ENCODE data around the gene TMEM208.

Gene TMEM208

DNA sequence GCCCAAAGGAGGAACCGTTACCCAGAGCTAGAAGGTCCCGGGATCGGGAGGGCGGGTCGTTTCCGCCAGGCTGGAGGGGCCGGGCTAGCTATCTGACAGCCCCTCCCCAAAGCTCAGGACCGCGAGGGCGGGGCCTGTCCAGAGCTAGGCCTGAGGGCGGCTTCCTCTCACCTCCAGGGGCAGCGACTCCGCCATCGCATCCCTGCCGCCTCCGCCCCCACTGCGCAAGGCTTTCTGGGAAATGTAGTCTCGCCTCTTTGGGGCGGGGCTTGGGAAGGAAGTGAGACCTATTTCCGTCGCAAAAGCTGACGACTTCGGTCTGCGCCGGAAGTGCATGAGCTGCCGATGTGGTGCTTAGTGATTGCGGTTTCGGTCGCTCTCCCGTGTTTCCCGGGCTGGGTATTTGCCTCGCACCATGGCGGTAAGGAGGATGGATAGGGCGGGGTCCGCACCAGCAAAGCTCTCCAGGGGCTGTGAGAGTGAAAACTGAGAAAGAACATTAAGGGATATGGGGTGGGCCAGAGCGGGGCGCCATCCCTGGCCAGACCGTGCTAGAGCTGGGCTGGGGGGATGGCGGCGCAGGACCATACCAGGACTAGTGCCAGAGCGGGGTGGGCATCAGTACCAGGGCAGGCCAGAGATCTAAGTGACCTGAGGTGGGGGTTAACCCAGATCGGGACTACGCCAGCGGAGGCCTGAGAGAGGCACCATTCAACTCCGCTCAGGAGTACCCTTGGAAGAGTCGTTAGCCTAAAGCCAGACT, at the start of gene TMEM208:
TMEM208 (plus strand) TSS at position 327 of the 763 bp plus-strand sequence; CDS start at position 416, 89 bp downstream.
- DNase-seq: peak; percentile 94

DNA sequence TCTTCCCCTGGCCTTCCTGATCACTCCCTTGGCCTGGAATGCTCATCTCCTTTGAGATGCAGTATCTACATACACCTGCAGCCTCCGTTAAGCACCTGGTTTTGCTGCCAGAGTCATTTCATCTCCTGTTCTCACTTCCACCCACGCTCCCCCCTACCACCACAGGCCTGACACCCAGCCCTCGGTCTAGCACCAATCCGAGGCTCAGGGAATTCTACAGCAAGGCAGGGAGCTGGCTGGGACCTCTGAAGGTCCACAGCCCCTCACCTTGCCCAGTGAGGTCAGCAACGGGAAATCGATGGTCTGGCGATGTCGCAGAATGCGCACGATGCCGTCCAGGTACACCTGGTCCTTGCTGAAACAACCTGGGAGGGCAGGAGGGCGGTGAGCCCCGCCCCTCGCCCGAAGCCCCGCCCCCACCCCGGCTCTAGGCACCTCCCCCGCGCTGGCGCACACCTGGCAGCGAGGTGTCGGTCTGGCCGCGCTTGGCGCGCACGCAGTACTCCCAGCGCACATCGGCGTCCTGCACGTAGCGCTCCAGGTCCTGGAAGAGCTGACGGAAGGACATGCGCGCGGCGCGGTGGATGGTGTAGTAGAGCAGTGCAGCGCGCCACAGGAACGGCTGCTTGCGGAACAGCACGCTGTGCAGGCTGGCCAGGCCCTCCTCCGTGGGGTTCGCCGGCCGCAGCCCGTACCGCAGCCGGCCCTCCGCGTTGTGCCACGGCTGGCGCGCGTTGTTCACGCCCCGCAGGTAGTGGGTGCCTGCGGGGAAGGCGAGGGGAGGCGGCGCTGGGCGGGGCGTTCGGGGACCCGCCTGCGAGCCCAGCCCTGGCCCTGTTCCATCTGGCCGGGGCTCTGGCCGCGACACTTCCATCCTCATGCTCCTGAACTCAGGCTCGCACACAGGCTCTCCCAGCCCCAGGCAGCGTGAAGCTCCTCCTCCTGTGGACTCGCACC, 48.9 kb upstream of the TMEM208 start:
- DNase-seq: no peak

DNA sequence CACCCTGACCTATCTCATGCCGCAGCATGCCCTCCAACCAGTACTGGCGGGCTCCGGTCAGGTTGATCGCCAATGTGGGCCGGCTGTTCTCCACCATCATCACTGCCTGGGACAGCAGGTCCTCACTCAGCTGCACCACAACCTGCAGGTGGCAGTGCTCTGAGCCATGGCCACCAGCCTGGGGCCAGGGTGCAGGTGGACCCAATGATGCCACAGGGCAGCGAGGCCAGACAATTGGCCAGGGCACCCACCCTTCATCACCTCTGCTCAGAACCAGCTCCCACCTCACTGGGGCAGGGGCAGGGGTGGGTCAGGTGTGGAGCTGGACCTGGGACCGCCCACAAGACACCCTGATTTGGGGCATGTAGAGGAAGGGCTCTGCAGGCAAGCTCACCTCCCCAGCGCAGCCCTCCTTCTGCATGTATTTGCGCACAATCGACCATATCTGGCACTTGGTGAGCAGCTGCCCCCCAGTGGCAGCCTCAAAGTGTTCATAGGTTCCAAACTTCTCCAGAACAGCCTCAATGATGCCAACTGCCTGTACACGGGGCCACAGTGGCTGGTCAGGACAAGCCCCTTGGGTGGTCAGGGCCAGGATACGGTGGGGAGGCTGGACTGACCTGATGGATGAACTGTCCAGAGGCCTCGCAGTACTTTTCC, 47.4 kb upstream of the TMEM208 start:
- no peak for DNase-seq

DNA sequence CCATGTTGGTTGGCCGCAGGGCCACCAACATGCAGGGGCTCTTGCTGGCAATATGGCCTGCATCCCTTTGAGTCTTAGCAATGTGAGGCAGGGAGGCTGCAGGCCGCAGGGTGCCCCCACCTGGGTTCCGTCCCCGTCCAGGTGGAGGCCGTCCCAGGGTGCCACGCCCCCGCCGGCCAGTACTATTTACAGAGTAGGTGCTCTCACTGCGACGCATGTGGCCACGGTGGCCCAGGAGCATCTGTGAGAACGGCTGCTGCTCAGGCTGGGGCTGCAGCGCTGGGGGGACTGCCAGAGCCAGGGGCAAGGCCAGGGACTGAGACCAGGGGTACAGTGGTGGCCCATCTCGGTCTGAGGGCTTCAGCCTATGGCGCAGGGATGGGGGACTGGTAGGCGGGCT, 46.8 kb upstream of the TMEM208 start:
- DNase-seq: no peak

DNA sequence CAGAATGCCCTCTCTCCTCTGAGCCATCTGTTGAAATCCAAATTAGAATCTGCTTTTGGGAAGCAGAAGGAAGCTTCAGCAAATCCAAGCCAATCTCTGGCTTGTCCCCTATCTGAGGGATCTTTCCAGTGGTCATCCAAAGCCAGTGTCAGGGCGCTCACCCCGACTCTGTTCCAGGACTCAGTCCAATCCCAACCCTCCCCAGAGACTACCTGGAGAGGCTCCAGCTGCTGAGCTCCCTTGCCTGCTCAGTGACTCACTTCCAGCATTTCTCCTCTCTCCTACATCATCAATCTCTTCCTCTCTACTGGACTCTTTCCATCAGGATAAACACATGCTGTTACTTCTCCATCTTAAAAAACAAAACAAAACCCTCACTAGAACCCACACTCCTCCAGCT, 45.6 kb upstream of the TMEM208 start:
- DNase-seq: no peak

DNA sequence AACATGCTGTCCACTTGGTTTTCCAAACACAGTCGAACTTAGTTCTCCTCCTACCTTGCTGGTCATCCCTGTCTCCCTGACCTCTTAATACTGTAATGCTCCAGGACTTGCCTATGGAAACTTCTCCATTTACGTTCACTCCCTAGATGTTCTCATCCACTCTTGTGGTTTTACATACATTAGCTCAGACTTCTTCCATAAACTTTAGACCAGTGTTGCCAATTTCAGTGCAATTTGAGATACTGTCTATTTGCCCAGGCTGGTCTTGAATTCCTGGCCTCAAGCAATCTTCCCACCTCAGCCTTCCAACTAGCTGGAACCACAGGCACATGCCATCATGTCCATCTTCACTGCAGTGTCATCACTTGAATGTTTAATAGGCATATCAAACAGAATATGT, 44.6 kb upstream of the TMEM208 start:
- no peak for DNase-seq

DNA sequence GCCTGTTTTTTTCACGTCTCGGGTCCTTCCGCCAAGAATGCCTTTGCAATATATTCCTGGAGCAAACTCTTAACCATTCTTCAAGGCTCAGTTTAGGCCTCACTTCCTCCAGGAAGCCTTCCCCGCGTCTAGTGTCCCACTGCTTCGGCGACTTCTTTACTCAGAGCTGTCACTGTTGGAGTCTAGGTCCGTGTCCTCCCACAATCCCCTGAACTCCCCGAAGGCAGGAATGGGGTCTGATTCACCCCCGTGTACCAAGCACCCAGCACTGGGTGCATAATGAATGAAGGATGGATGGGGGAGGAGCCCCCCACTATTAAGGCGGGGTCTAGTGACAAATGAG, 43.7 kb upstream of the TMEM208 start:
- DNase-seq: no peak

DNA sequence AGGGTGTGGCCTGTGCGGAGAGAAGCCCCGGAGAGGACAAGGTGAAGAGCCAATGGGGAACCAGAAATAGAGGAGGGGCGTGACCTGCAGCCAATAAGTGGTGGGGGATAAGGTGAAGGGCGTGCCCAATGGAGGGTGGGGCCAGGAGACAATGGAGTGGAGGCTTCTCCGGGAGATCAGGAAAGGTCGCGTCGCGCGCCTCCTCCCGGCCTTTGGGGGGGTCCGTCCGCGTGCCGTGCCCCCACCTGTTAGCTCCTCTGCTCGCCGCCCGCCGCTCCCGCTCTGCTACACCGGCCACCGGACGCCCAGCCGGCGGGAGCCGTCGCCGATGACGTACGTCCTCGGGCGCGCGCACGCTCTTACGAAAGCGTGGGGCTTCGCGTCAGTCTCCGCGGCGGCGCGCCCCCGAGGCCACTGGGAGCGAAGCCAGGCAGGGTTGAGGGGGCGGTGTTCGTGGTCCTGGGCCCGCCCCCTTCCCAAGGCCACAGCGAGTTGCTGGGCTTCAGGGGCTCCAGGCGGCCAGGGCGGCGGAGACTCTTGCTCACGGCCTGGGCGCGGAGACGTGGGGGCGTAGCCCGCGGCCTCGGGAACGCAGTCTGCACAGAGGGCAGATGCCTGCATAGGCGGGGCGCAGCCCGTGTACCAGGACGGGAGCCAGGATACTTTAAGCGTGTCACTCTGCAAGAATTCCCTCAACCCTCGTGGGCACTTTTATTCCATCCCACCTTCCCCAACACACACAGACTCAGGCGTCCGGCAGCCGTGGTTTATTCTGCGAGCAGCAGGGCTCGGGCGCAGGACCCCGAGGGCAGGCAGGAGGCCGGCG, 43.1 kb upstream of the TMEM208 start, which contains the start of gene MATCAP1:
MATCAP1 (minus strand) TSS at position 337 of the 826 bp plus-strand sequence. CDS start 3,353 bp downstream, outside the sequence.
- peak; percentile 82 for DNase-seq

DNA sequence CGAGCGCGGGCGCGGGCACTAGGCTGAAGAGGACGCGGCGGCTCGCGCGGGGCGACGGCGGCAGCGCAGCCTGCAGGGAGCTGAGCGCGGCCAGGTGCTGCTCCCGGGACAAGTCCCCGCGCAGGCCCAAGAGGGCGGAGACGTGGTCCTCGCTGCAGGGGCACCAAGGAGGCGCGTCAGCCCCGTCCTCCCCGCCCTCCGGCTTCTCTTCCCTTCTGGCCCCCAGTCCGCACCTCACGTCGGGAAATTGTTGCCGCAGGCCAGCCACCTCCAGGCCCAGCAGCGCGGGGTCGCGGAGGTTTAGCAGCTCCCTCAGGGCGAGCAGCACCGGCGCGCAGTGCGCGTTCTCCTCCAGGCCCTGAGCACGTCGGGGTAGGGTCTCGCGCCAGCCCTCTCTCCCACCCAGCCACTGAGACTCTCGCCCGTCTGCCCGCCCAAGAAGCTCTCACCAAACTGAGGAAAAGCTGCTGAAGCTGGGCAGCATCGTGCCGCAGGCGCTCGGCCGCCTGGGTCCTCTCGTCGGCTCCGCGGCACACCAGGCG, 42.4 kb upstream of the TMEM208 start:
- DNase-seq: no peak

DNA sequence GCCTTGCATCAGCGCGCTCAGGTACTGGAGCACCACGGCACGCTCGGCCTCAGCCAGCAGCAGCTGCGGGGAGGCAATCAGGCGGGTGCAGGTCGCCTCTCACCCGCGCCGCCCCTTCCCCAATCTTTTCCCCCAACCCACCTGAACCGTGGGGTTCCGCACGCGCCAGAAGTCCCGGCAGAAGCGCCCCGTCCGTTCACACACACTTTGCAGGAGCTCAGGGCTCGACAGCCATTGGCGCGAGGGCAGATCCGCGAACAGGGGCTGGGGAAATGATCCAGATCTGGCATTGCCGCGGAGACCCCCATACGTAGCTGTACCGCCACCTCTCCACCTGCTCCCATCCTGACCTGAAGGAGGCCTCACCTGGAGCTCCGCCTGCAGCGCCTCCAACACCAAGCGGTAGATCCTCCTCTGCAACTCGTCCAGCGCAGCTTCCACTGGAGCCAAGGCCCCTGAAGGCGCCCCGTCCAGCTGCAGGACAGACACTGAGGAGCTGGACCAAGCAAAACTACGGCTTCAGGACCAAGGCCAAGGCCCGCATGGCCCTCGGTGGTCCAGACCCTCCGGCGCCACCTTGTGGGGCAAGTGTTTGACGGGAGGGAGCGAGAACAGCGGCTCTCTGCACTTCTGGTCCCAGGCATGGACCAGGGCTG, 41.8 kb upstream of the TMEM208 start:
- DNase-seq: peak; percentile 23

DNA sequence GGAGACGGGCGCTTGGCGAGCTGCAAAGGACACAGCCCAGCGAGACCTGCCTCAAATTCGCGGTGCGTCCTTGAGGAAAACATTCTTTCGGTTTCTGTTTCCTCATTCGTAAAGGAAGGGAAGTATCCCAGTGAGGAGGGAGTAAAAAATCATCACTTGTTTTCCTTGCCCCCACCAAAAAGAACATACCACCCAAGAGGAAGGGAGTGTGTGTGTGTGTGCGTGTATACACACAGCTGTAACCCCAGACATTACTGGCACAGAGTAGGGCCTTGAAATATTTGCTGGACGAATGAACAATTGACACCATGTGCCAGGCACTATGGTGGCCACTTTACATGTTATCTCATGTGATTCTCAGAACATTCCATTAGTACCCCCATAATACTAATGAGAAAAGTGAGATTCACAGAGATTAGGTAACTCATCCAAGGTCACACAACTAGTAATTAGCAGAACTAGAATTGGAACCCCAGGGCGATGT, 41.2 kb upstream of the TMEM208 start:
- no peak for DNase-seq

DNA sequence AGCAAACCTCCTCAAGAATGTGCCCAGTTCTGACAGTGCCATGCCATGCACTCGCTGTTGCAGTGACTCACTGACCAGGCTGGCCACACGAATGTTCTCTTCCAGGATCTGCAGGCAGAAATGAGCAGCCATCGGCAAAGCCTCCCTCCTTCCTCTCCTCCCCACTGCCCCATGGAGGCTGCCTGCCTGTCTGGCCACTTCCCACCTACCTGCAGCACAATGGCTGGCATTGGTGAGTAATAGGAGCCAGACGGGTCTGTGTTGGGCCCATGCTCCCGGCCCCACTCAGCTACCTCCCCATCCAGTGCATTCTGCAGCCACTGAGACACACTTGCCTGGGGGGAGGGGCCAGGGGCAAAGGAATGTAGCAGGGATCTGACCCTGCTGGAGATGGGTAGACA, 40.4 kb upstream of the TMEM208 start:
- DNase-seq: no peak

DNA sequence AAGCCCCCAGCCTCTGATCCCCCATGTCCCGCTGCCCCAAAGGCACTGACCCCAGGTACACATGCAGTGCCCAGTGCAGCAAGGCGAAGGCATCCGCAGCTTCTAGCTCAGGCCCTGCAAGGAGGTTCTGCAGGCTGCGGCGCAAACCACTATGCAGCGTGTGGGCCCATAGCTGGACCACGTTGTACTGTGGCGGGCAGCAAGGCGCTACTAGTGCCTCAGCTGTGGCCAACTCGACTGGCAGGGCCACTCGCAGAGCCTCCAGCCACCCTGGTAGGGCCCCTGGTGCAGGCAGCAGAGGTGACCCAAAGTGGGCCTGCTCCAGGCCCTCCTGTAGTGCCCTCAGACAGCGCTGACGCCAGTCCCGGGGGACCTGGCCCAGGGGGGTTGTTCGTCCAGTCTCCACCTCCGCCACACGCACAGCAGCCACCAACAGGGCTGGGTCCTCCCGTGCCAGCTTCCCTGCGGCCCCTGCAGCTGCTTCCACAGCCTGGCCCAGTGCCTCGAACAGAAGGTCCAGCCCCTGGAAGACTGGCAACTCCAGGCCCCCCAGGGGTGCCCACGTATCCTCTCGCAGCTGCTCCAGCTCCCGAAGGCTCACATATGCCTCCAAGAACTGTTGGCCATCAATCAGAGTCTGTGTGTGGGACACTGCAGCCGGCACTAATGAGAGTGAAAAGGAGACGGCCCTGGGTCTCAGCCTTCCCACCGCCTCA, 39.6 kb upstream of the TMEM208 start:
- no peak for DNase-seq

DNA sequence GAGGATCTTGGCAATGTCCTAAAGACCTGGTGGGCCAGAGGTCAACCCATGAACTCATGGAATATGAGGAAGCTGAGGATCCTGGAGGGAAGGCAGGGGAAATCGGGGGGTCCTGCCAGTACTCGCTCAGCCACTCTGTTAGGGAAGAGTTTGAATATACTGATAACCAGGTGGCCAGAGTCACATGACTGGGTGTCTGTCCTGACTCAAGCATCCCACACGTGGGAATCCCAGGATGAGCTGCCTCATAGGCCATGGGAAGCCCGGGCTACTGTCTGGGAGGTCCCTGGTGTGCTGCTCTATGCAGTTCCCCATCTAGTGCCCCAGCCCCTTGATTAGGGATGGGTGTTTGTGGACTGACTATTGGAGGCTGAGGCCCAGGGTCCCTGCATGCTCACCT, 38.6 kb upstream of the TMEM208 start:
- no peak for DNase-seq

DNA sequence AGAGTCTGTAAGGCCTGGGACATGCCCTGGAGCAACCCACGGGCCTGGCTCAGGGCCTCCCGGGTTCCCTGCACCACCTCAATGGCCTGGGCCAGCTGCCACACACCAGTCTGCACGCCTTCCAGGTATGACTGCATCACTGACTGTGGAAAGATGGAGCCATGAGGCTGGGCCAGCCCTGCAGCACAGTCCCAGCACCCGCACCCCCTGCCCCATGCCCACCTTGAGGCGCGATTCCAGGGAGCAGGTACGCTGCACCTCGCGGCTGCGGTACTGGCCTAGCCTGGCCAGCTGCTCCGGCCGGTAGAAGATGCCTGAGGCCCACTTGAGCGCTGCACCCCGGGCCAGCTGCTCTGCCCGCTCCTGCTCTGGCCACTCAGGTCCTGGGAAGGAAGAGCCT, 38.1 kb upstream of the TMEM208 start:
- DNase-seq: no peak

DNA sequence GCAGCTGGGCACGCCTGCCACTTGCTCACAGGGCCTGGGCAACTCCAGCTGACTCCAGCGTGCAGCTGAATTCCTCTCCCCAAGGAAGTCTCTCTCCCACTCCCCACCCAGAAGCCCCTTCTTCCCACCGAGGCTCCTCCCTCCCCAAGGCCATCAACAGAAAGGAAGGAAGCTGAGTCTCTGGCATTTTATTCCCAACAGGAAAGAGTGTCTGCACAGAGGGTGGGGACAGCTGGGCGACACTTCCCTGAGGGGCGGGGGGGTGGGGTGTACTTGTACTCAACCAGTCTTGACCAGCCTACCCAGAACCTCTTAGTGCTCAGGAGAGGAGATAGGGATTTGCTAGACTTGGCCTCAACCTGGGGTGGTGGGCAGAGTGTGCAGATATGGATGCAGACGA, 36.9 kb upstream of the TMEM208 start, which contains the start of gene EXOC3L1:
EXOC3L1 (minus strand) TSS at position 96 of the 400 bp plus-strand sequence. CDS start 460 bp downstream, outside the sequence.
- DNase-seq: no peak

DNA sequence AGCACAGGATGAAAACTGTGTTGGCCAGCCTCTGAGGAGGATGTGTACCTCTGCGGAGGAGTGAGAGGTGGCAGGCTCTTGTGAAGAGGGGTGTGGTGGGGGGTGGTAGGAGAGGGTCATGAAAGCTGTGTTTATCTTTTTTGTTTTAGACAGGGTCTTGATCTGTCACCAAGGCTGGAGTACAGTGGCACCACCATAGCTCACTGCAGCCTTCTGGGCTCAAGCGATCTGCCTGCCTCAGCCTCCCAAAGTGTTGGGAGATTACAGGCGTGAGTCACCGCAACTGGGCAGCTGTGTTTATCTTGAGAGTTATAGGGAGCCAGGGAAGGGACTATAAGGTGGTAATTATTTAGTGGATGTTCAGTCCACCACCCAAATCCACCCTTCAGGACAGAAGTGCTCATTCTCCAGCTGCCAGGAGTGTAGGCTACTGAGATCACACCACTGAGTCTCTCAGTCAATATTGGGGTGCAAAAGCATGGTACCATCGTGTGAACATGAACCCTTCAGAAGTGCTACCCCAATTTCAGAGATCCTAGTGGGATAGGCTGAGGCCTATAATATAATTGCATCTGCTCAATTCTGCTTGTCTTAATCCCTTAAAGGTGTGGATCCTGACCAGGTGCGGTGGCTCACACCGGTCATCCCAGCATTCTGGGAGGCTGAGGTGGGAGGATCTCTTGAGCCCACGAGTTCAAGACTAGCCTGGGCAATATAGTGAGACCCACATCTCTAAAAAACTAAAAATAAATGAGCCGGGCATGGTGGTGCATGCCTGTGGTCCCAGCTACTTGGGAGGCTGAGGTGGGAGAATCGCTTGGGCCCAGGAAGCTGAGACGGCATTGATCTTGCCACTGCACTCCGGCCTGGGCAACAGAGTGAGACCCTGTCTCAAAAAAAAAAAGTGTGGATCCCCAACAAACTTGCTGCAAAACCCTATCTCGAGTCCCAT, 36.2 kb upstream of the TMEM208 start:
- no peak for DNase-seq

DNA sequence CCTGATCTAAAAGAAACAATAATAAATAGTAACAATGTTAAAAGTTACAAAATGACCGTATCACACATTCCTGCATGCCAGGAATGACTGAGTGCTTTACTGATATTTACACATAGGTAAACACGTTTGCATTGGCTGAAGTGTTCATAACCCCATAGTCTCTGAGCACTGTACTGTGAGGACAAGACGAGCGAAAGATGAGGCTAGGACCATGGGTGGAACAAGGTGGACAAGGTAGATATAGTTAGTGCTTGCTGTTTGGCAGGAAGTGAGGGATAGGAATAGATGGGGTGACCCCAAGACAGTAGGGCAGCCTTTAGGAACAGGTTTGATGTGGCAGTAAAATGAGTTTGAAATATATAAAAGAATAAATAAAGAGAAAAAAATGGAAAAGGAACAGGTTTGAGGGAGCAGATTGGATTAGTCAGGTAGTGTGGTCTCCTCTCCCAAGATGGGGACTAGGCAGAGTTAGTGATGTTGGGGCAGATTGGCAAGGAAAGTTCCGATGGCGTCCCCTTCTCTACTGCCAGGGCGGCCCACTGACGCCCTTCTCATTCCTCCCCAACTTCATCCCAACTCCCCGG, 35.4 kb upstream of the TMEM208 start:
- no peak for DNase-seq
